Naive thymus-derived CD4-positive, alpha-beta T cell (primary cell): ENCODE measurements around the gene FAM151A. TPM values are rescaled to one million over a fixed set of nuclear protein-coding genes. Genes with fewer than 3 reads are reported as not detected.

Experiments
- ATAC-seq: fragments of 150-1000 bp; cut with Tn5 transposase; 2 replicates; pipeline ENCODE4 v1.10.0; 2021; ENCODE audit warnings: mild to moderate bottlenecking, moderate library complexity
- CTCF ChIA-PET: fragments of 350-600 bp; sonication (Branson Sonifier 250); formaldehyde crosslinking; loops from one replicate; lab custom pipeline; 2021; ENCODE audit warnings: antibody characterized with exemption; lab: Charles Lee
- POLR2A ChIA-PET: fragments of 350-600 bp; sonication (Branson Sonifier 250); formaldehyde crosslinking; loops from one replicate; lab custom pipeline; 2021; ENCODE audit warnings: antibody characterized with exemption, inconsistent platforms; lab: Charles Lee
- DNase-seq, 9 donors: peaks; one replicate each; pipeline versions ENCODE4 v3.0.0 to v3.0.0-alpha.2; 2020 to 2022; ENCODE audit warnings: mixed read lengths in 1 of 9
- H3K27ac ChIP-seq: one replicate; pipeline ENCODE4 v1.7.0; 2013; ENCODE audit warnings: mild to moderate bottlenecking, low read depth, low read length, moderate library complexity
- H3K27me3 ChIP-seq, 2 donors: one replicate each; pipeline ENCODE4 v1.7.0; 2013; ENCODE audit warnings: low read length in 2 of 2, mild to moderate bottlenecking in 2 of 2, moderate library complexity in 2 of 2; ENCODE audit not compliant: control insufficient read depth in 2 of 2, insufficient read depth in 2 of 2
- H3K36me3 ChIP-seq, 3 experiments: 1 replicate in 2 of 3; 2 replicates in 1 of 3; pipeline ENCODE4 v1.7.0; 2013; ENCODE audit warnings: low read length in 3 of 3, mild to moderate bottlenecking in 3 of 3, moderate library complexity in 1 of 3; ENCODE audit not compliant: insufficient read depth in 3 of 3, control insufficient read depth in 2 of 3
- H3K4me1 ChIP-seq, 2 donors: one replicate each; pipeline ENCODE4 v1.7.0; 2013; ENCODE audit warnings: low read length in 2 of 2, mild to moderate bottlenecking in 2 of 2, moderate library complexity in 1 of 2; ENCODE audit not compliant: control insufficient read depth in 2 of 2, insufficient read depth in 2 of 2
- H3K4me3 ChIP-seq: 2 replicates; pipeline ENCODE4 v1.7.0; 2013; ENCODE audit warnings: mild to moderate bottlenecking, low read length
- H3K9me3 ChIP-seq, 3 experiments: 1 replicate in 2 of 3; 2 replicates in 1 of 3; pipeline ENCODE4 v1.7.0; 2013; ENCODE audit warnings: low read length in 3 of 3; ENCODE audit not compliant: control insufficient read depth in 2 of 3
- H3K27ac Mint-ChIP-seq, 9 donors: one replicate each; pipeline ENCODE4 v1.8.0; 2020 to 2022; ENCODE audit warnings: mixed read lengths in 9 of 9, mild to moderate bottlenecking in 8 of 9, moderate library complexity in 5 of 9, inconsistent platforms in 2 of 9
- H3K27me3 Mint-ChIP-seq, 5 donors: one replicate each; pipeline ENCODE4 v1.8.0; 2021 to 2022; ENCODE audit warnings: mixed read lengths in 5 of 5, mild to moderate bottlenecking in 1 of 5
- H3K36me3 Mint-ChIP-seq, 5 donors: one replicate each; pipeline ENCODE4 v1.8.0; 2020 to 2022; ENCODE audit warnings: mixed read lengths in 5 of 5, mild to moderate bottlenecking in 3 of 5, inconsistent platforms in 1 of 5
- H3K4me1 Mint-ChIP-seq, 7 donors: one replicate each; pipeline ENCODE4 v1.8.0; 2020 to 2022; ENCODE audit warnings: mixed read lengths in 7 of 7, mild to moderate bottlenecking in 3 of 7, inconsistent platforms in 1 of 7
- H3K4me3 Mint-ChIP-seq, 10 donors: one replicate each; pipeline ENCODE4 v1.8.0; 2020 to 2022; ENCODE audit warnings: mild to moderate bottlenecking in 10 of 10, mixed read lengths in 10 of 10, moderate library complexity in 6 of 10, inconsistent platforms in 2 of 10
- H3K9me3 Mint-ChIP-seq, 11 donors: one replicate each; pipeline ENCODE4 v1.8.0; 2020 to 2022; ENCODE audit warnings: mixed read lengths in 11 of 11, mild to moderate bottlenecking in 4 of 11, inconsistent platforms in 1 of 11, moderate library complexity in 1 of 11
- intact Hi-C, 2 donors: fragments of 100-400 bp; cut with micrococcal nuclease; formaldehyde crosslinking; loops; one replicate each; pipeline ENCODE4 v1.15.1; 2023
- polyA plus RNA-seq, 2 donors: library from polyadenylated mRNA; unstranded; fragments of 300-500 nt; fragmentation: Illumina TruSeq; gene quantifications; one replicate each; pipeline ENCODE4 v1.2.3, GENCODE V29; 2021
- total RNA-seq, 6 experiments: library from RNA in 5 of 6; stranded (reverse) in 5 of 6; gene quantifications; 1 replicate in 5 of 6; 2 replicates in 1 of 6; pipeline ENCODE4 v1.2.3 and lab custom pipeline; 2021 to 2026

Gene FAM151A
- total and polyA plus RNA-seq, 7 experiments from 2014 or later, result not detected

- Mint-ChIP-seq H3K9me3 (no peaks in the 10 kb centered on the region), H3K4me3 (no peak overlapping the region), H3K27ac (no peak overlapping the region), H3K36me3 (no peaks in the 10 kb centered on the region), H3K4me1 (peaks cover 0 to 7% (median 4%) of the 10 kb centered on the region in 7 donors), H3K27me3 (no peaks in the 10 kb centered on the region)
- Histone ChIP-seq H3K4me3 (no peak overlapping the region), H3K9me3 (no peaks in the 10 kb centered on the region), H3K27me3 (no peaks in the 10 kb centered on the region), H3K4me1 (no peaks in the 10 kb centered on the region), H3K36me3 (no peaks in the 10 kb centered on the region), H3K27ac (no peak overlapping the region)
- intact Hi-C loops, result no loop called here
- DNase-seq (no peak), ATAC-seq (no peak)
- ChIA-PET CTCF (no interaction called here), POLR2A (interaction anchor here (0.6 kb wide), 1 partner anchor 737 kb away, joined by 3 read pairs; no protein-coding TSS in a partner anchor)
These were observed 34.9 kb downstream of the FAM151A start for GRCh38 chr1:54588377-54588776.

DNA sequence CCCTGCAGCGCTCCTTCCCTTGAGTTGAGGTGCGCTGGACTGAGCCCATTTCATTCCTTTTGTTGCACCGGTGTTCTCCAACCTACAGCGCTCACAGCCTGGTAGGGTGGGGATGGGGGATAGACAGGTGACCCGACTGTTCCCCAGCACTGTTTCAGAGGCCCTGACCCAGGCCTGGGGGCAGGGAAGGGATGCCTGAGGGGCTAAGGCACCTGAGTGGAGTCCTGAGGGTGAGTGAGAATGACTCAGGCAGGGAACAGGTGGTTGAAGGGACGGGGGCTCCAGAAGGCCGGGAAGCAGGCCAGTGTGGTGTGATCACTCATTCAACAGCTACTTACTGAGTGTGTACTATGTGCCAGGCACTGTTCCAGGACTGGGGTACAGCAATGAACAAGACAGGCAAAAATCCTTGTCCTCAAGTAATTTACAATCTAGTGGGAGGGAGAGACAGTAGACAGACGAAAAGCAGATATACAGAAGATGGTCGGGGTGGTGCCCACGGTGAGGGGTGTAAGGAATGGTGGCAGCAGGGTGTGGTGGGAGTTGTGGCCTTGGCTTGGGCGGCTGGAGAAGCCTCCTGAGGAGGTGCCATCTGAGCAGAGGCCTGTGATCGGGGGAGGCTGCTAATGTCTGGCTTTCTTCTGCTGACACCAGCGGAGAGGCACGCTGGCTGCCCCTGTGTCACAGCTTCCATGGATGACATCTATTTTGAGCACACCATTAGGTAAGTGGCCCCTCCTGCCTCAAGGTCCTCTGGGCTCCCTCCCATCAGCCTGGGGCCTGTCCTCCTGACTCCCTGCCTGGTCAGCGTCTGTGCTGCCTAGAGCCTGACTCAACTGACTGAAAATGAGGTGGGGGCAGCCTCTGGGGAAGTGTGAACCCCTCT lies 37.9 kb downstream of the FAM151A start:
- intact Hi-C loops, result no loop called here
- Histone ChIP-seq H3K4me1 (no peaks in the 10 kb centered on the region), H3K27me3 (no peaks in the 10 kb centered on the region), H3K4me3 (no peak overlapping the region), H3K27ac (no peak overlapping the region), H3K36me3 (no peaks in the 10 kb centered on the region), H3K9me3 (no peaks in the 10 kb centered on the region)
- POLR2A ChIA-PET, result no interaction called here
- Mint-ChIP-seq H3K4me1 (peaks cover 0 to 7% (median 4%) of the 10 kb centered on the region in 7 donors), H3K27ac (no peak overlapping the region), H3K36me3 (no peaks in the 10 kb centered on the region), H3K27me3 (no peaks in the 10 kb centered on the region), H3K9me3 (no peaks in the 10 kb centered on the region), H3K4me3 (no peak overlapping the region)
- ATAC-seq, result no peak
- CTCF ChIA-PET, result no interaction called here
- no peak for DNase-seq

- Histone ChIP-seq H3K27me3 (no peaks in the 10 kb centered on the region), H3K9me3 (no peaks in the 10 kb centered on the region), H3K4me3 (no peak overlapping the region), H3K36me3 (no peaks in the 10 kb centered on the region), H3K4me1 (no peaks in the 10 kb centered on the region), H3K27ac (no peak overlapping the region)
- Mint-ChIP-seq H3K27ac (no peak overlapping the region), H3K4me3 (no peak overlapping the region), H3K4me1 (peaks cover 0 to 7% (median 4%) of the 10 kb centered on the region in 7 donors), H3K36me3 (no peaks in the 10 kb centered on the region), H3K9me3 (no peaks in the 10 kb centered on the region), H3K27me3 (no peaks in the 10 kb centered on the region)
- ChIA-PET POLR2A (no interaction called here), CTCF (no interaction called here)
- DNase-seq, result no peak
- intact Hi-C loops, result no loop called here
- no peak for ATAC-seq
These were observed 38.8 kb downstream of the FAM151A start for GRCh38 chr1:54584575-54584974.

GRCh38 chr1:54583871-54584270 lies 39.5 kb downstream of the FAM151A start:
- Mint-ChIP-seq H3K4me1 (peaks cover 0 to 7% (median 4%) of the 10 kb centered on the region in 7 donors), H3K27ac (peak overlapping the region in 1 of 9 donors; percentile 2), H3K9me3 (no peaks in the 10 kb centered on the region), H3K36me3 (no peaks in the 10 kb centered on the region), H3K27me3 (no peaks in the 10 kb centered on the region), H3K4me3 (no peak overlapping the region)
- H3K4me3 ChIP-seq, result no peak overlapping the region
- ATAC-seq (no peak), DNase-seq (no peak)
- H3K36me3 ChIP-seq, result no peaks in the 10 kb centered on the region
- intact Hi-C loops, result no loop called here
- POLR2A ChIA-PET, result no interaction called here
- CTCF ChIA-PET, result interaction anchor here (0.6 kb wide), 1 partner anchor 92 kb away, joined by 3 read pairs; no protein-coding TSS in a partner anchor
- no peaks in the 10 kb centered on the region for H3K4me1 ChIP-seq
- H3K27ac ChIP-seq, result no peak overlapping the region
- no peaks in the 10 kb centered on the region for H3K9me3 ChIP-seq
- H3K27me3 ChIP-seq, result no peaks in the 10 kb centered on the region

GRCh38 chr1:54583307-54583686 lies 40.0 kb downstream of the FAM151A start:
- DNase-seq (no peak), ATAC-seq (no peak)
- H3K27me3 Mint-ChIP-seq, result no peaks in the 10 kb centered on the region
- no peaks in the 10 kb centered on the region for H3K9me3 ChIP-seq
- no peak overlapping the region for H3K27ac Mint-ChIP-seq
- ChIA-PET POLR2A (no interaction called here), CTCF (interaction anchor here (0.6 kb wide), 1 partner anchor 92 kb away, joined by 3 read pairs; no protein-coding TSS in a partner anchor)
- no peaks in the 10 kb centered on the region for H3K36me3 Mint-ChIP-seq
- H3K36me3 ChIP-seq, result no peaks in the 10 kb centered on the region
- H3K4me1 ChIP-seq, result no peaks in the 10 kb centered on the region
- H3K4me3 ChIP-seq, result no peak overlapping the region
- intact Hi-C loops, result no loop called here
- H3K27me3 ChIP-seq, result no peaks in the 10 kb centered on the region
- H3K9me3 Mint-ChIP-seq, result no peaks in the 10 kb centered on the region
- no peak overlapping the region for H3K27ac ChIP-seq
- H3K4me3 Mint-ChIP-seq, result no peak overlapping the region
- H3K4me1 Mint-ChIP-seq, result peaks cover 0 to 2% (median 1%) of the 10 kb centered on the region in 7 donors

- no peak for ATAC-seq
- no peak overlapping the region for H3K27ac Mint-ChIP-seq
- intact Hi-C loops, result no loop called here
These were observed 40.6 kb downstream of the FAM151A start for GRCh38 chr1:54582566-54583306.

More at GRCh38 chr1:54582566-54583306, 40.6 kb downstream of the FAM151A start:
- H3K4me1 ChIP-seq, result no peaks in the 10 kb centered on the region
- peaks cover 0 to 1% (median 0%) of the 10 kb centered on the region in 7 donors for H3K4me1 Mint-ChIP-seq
- ChIA-PET POLR2A (no interaction called here), CTCF (interaction anchor here (0.6 kb wide), 1 partner anchor 93 kb away, joined by 3 read pairs; no protein-coding TSS in a partner anchor)
- no peak for DNase-seq
- no peak overlapping the region for H3K4me3 Mint-ChIP-seq
- no peaks in the 10 kb centered on the region for H3K27me3 Mint-ChIP-seq
- no peak overlapping the region for H3K4me3 ChIP-seq
- no peaks in the 10 kb centered on the region for H3K36me3 Mint-ChIP-seq
- no peaks in the 10 kb centered on the region for H3K9me3 Mint-ChIP-seq
- no peaks in the 10 kb centered on the region for H3K9me3 ChIP-seq
- H3K27me3 ChIP-seq, result no peaks in the 10 kb centered on the region
- H3K27ac ChIP-seq, result no peak overlapping the region
- no peaks in the 10 kb centered on the region for H3K36me3 ChIP-seq
